GM21529 (cell line): Measurements from ENCODE around the gene MORF4L2.

Experiments
- ATAC-seq: cut with Tn5 transposase; IDR thresholded peaks from one replicate; pipeline ENCODE4 v1.9.1; 2021; ENCODE audit not compliant: unreplicated experiment

Gene MORF4L2, protein sequence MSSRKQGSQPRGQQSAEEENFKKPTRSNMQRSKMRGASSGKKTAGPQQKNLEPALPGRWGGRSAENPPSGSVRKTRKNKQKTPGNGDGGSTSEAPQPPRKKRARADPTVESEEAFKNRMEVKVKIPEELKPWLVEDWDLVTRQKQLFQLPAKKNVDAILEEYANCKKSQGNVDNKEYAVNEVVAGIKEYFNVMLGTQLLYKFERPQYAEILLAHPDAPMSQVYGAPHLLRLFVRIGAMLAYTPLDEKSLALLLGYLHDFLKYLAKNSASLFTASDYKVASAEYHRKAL

DNA sequence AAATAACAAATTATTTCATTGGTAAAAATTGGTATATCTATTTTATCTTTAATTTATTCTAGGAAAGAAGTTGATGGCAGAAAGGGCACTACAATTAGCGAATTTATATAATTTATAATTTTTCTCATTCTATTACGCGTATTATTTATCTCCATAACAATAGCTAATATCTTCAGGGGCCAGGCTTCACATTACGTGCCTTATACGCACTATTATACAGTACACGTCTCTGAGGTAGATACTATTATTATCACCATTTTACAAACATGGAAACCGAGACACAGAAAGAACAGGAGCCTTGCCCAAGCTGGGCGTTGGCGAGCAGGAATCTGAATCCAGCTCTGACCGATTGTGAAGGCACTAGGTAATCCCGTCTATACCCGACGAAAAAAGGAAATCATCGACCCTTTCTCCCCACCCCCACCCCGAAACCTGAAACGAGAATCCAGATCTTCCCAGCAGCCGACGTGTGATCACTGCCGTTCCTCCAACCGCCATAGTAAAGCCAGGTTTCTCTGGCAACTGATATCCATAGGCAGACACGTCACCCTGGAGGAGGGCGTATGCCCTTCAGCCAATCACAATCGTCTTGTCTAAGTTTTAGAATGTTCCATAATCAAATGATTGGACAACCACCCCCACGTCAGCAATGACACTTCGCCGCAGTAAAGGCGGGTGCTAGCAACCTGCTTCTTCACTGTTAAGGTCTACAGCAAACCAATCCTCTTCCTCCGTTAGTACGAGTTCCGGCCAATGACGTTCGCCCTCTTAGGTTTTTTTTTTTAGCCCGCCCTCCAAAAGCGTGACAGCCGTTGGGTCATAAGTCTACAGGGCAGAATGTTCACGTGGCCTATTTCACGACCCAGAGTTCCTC, at the start of gene MORF4L2:
MORF4L2 (minus strand) TSS at position 501 of the 874 bp plus-strand sequence. CDS start 9,672 bp downstream, outside the sequence.
- peak; percentile 90 for ATAC-seq

DNA sequence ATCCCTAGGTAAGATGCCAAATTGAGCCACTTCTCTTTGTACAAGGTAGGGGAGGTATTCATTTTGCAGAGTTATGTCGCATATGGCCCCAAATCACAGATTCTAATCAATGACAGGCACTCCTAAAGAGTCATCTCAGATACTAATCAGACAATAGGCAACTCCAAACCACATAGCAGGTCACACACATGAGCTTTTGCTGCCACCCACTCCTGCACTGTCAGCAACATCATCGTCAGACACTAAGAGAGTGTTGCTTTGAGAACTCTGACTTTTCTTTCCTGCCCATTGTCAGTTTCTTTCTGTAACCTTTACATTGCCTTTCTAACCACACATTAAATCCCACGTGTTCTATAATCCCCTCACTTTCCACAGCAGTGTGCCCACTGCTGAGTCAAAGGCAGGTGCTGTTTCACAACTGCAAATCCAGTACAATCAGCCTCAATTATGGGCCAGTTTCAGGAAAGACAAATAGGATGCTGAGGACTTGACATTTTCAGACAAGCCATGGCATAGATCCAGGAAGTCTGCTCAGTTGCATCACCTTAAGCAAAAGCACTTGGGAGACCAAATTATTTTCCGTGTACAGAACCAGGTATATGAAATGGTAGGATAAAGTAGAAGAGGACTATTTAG, 47.7 kb upstream of the MORF4L2 start:
- no peak for ATAC-seq

DNA sequence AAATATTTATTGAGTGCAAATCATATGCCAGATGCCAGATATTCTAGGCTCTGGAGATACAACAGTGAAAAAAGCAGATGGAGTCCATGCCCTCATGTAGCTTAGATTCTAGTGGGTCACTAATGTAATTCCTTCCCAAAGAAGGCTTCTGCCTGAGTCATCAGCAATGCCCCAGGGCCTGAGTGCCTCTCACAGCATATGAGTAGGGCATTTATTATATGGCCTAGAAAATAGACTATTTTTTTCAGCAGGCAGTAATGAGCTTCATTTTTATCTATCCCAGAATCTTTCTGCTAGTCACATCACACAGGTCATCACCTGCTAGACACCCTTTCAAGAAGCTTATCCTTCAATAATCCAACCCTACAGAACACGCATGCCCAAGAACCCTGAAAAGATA, 46.5 kb upstream of the MORF4L2 start:
- no peak for ATAC-seq

DNA sequence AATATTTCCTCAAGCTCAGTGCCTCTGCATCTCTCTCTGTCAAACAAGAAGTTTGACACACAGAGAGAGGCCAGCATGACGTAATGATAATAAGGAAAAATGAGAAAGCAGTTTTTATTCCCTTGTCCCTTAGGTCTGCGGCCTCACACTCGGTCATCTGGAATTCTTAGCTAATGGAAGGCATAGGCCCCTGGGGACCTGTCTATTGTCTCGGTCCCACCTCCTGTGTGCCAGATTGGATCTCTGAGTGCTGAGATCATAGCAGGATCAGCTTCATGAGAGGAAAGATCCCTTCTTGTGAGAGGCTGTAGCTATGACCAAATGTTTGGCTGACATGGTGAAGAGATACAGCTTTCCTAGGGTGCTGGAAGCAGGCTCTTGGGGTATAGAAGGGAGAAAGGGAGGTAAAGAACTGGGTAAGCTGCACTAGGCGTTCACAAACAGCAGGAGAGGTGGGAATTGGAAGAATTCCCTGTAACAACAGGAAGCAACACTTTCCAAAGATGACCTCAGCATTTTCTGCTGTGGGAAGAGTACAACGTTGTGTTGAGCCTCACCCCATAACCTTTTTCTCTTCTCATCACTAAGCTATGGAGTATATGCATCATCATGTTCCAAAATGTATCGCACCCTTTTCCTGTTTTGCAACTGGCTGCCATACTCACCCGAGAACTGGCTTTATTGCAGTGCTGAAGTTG, 44.4 kb upstream of the MORF4L2 start:
- no peak for ATAC-seq

DNA sequence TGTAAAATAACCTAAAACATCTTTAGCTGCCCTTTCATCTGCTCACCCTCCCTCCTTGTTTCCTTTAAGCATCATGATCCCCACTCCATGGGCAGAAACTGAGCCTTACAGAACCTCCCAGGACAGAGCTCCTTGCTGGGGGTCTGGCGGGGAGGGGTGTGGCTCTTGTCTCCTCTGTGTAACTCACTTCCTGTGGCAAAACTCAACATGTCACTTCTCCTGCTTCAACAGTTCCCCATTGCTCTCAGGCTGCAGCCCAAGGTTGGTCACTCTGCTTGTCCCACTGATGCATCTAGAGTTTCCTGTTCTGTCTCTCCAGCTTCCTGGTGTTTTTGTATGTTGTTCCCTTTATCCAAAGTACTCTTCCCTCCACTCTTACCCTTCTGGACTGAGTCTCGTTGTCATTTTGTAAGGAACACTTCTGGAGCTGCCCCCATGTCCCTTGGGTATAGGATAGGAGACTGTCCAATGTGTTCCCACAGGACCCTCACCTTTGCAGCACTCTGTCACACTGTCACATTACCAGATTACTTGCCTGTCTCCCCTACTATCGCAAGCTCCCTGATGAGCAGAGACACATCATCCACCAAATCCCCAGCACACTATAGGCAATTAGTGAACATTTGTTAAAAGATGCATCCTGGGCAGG, 43.8 kb upstream of the MORF4L2 start:
- no peak for ATAC-seq

DNA sequence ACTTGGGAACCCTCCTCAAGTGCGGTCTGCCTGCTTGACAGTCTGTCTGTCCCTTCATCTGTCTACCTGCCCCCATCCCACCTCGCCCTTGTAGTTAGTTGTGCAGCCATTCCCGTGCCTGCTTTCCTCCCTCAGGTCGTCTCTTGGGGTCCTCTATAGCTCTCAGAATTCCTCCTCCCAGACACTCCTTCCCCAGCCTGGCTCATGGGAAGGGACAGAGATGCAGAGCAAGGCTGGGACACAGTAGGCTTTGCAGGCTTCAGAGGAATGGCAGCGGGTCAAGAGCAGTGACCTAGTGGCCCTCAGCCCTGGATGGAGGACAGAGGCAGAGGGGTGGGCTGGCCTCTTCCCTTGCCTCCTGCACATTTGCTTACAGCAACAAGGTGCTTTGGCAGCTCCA, 42.5 kb upstream of the MORF4L2 start:
- ATAC-seq = no peak

DNA sequence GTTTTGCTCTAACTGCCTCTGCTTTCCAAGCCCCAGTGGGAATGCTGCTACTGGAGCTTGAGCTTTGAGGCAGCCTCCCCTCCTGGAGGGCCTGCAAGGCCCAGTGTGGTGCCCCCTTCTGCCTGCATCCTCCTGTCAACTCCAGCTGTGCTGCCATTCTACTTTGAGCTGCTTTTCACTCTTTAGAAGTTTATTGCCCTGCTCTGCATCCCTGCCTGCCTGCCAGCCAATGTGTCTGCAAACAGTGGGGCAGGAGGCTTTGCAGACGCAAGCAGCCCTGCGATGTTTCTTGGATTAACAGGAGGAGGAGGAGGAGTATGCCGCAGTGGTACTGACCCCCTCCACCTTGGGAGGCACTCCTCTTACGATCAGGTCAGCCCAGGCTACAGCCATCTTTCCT, 40.6 kb upstream of the MORF4L2 start:
- no peak for ATAC-seq

DNA sequence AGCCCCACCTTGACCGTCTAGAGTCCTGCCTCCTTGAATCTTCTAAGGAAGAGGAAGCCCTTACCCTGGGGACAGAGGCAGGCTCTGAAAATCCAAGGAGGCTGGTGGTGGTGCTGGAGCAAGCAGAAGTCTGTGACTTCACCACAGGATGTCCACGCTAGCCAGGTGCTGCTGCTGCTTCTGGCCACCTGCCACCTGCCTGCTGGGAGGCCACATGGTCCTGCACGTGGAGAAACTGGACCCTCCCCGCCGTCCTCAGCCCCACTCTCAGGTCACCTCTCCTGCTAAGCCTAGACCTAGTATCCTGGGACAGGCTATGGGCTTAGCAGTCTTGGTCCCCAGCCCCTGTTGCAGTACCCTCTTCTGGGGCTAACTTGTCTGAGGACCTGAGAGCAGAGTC, 40.0 kb upstream of the MORF4L2 start:
- ATAC-seq = no peak

DNA sequence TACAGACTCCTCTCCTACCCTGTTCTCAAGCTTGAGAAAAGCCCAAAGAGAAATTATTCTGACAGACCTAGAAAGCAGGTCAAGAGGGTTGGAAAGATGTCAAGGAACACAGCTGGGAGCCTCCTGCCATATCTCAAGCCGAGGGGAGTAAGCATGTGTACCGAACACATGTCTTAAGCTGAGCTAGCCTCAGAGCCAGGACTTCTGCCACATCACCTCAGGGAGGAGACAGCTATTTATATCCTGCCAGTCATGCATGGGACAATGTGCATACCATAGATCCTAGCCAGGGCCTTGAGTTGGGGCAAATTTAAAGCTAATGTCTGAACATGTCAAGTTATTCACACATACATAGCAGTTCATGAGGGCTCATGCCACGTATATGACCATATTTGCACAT, 36.0 kb upstream of the MORF4L2 start:
- ATAC-seq = no peak

DNA sequence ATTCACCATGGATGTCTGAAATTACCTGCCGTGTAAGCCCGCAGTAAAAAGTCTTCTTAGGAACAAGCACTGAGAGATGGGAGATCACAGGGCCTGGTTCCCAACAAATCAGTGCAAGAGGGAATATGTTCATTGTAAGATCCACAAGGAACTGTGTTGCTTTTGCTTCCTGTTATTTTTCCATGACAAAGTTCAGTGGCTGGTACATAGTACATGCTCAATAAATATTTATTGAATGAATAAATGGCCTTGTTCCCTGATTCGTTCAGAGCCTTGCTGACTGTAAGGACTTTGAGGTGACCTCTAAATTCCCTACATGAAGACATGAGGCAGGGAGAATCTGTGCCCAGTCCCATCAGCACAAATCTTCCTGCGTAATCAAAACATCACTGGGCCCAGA, 31.6 kb upstream of the MORF4L2 start:
- ATAC-seq = no peak

DNA sequence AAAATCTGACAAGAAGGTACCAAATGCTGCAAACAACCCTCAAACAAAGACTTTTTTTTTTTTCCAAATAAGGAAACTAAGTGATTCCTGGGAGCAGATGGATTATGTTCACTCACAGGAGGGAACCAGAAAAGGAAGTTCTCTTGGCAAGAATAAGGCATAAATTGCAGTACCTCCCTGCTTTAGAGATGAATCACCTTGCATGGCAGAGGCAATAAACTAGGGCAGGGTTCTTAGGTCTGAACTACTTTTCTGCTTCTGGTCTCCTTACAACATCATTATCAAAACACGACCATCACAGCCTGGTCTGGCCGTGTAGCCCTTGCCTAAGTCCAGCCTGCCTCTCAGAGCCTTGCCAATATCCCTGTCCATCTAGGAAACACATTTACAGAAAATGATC, 30.5 kb upstream of the MORF4L2 start:
- ATAC-seq = no peak

DNA sequence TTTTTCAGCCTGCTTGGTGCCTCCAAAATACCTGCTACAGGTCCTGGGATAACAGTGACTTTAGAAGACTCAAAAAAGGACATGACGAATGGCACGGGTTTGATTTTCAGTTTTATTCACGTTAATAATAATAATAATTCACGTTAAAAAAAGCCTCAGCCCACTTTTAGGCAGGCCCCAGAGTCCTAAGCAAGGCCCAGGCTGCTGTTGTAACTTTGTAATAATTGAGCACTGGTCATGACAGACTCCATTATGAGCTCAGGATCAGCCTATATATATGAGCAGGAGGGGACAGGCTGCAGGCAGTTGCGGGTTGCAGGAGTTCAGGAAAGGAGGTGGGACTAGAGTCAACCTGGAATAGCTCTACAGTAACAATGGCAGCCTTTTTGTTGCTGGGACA, 24.1 kb upstream of the MORF4L2 start, which contains the start of gene TMEM31:
TMEM31 (plus strand) TSS at position 301 of the 400 bp plus-strand sequence. CDS start 1,350 bp downstream, outside the sequence.
- ATAC-seq = no peak

DNA sequence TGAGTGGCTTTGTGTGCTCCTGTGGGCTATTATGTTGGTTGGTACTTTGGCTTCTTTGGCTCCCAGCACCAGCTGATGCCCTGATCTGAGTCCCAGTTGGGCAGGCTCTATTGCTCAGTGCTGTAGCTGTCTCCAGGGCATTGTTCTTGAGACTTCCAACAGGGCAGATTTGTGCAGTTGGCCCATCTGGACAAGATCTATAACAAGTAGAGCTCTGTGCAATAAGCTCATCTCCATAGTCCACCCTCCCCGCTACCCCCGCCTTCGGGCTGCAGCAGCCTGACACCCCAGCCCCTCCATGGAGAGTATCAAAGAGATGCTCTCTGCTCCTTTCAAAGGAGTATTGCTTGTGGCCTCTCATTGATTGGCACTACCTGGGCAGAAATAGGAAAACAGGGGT, 18.4 kb upstream of the MORF4L2 start:
- ATAC-seq = no peak

DNA sequence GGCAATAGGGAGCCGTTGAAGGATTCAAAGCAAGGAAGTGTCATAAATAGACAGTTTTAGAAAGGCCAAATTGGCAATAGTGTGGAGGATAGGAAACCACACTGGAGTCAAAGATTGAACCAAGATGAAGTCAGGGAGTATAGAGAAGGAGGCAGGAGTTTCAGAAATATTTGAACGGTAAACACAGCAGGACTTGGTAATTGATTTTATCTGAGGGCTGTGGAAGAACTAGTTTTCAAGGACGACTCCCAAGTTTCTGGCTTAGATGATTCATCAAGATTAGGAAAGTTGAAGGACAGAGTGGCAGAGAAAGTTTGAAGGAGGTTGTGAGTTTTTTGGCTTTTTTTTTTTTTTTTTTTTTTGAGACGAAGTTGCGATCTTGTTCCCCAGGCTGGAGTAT, 12.7 kb upstream of the MORF4L2 start:
- ATAC-seq = no peak

DNA sequence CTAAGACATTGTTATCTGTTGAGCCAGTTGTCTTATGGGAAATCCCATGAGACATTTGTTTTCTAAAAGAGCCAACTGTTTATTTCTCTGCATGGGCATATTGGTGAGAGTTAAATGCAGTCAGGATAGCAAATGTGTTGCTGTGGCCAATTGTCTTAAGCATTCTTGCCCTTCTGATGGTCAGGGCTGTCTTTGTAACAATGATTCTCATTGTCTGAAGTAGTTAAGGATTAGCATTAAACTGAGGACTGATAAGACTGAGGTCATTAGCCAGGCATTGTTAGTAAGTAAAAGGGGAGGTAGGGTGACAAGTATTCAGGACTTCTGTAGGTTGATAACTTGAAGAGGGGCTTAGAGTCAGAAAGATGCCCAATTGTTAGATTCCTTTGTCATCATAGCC, 11.2 kb upstream of the MORF4L2 start:
- ATAC-seq = no peak

DNA sequence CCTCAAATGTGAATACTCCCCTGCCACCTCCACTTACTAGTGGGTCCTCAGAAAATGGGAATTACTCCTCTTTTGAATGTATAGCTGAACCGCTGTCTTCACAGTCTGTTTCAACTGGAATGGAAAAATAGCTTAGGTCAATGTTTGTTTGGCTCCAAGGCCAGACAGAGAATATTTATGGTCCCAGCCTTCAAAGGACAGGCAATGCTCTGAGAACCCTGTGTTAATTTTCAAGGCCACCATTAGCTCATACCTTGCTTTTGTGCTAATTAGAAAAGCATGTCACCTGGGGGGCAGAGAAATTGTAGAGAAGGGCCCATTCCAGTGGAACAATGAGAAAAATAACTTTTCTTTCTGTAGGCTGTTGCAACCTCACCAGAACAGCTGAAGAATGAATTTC, 4.6 kb upstream of the MORF4L2 start:
- ATAC-seq = no peak

DNA sequence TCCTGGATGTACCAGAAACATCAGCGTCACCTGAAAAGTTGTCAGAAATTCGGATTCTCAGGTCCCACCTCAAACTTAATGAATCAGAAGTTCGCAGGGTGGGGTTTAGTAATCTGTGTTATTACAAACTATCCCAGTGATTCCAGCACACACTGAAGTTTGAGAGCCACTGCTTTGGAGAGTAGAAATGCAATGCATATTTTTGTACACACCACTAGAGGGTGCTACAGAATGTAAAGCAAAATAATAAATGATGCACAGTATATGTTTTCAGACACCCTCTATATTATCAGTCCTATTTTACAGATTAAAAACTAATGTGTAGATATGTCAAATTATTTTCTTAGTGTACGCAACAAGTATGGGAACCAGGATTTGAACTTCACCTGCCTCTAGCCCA, 2.4 kb upstream of the MORF4L2 start:
- no peak for ATAC-seq

DNA sequence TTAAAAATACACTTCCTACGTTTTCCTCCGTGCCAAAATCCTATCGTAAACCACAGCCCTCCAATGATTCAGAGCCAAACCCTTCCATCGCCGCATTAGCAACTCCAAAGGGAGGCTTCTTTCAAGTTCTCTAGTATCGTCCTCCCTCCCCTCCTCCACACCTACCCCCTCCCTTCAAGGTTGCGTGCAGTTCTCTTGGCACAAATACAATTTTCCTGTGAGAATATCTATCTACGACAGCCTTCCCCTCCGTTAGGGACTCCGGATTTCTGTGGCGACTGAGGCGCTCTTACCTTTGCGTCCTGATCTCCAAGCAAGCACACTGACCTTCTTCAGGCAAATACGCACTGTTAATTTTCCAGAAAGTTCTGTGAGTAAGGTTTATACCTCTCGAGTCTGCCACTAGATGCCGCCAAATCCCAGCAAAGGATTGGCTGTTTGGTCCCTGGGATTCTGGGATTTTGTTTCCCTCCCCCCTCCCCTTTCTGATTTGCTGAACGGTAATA, 1.2 kb upstream of the MORF4L2 start:
- ATAC-seq = no peak

DNA sequence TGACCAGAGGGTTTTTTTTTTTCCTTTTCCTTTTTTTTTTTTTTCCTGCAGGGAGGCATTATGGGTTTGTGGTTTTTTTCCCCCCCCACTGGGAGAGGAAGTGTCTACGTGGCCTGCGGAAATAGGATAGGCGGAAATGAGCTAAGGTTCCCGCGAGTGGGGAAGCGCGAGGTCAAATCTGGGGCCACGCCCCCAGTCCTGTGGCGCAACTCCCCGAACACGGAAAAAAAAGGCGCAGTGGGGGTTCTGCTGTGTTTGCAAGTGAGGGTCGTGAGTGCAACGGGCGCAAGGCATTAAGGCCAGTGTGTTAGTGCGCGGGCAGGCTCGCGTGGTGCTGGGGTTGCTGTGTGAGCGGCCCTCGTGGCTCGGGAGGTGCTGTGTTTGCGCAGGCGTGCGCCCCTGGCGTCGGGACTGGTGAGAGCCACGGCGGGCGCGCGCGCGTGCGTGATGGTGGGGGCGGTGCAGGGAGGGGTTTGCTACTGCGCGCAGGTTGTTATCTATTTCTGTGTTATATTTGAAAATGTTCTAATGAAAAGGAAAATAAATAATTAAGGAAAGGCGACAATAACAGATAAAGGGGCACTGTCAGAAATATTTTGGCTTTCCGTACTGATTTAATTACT, 685 bp upstream of the MORF4L2 start:
- peak; percentile 47 for ATAC-seq

DNA sequence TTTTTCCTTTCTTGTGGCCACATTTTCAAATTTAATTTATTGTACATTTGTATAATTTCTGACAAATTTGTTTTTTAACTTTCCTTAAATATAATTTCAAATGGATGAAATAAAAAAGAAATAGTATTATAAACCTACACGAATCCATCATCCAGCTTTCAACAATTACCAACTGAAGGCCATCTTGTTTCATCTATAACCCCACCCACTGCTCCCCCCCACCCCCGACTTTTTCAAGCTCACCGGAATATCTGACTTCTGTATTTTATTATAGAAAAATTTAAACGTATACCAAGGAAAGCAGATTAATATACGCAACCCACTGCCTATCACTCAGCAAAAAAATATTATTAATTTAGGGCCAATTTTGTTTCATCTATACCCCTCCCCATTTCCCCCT, 1.1 kb downstream of the MORF4L2 start:
- no peak for ATAC-seq
